ENCODE results near the gene NFE2L3.
"Not testable (repeated sequence)": the region's sequence is repeated elsewhere in the genome, so short reads cannot be mapped to it uniquely, and the experiment has no call there.

Gene NFE2L3

DNA sequence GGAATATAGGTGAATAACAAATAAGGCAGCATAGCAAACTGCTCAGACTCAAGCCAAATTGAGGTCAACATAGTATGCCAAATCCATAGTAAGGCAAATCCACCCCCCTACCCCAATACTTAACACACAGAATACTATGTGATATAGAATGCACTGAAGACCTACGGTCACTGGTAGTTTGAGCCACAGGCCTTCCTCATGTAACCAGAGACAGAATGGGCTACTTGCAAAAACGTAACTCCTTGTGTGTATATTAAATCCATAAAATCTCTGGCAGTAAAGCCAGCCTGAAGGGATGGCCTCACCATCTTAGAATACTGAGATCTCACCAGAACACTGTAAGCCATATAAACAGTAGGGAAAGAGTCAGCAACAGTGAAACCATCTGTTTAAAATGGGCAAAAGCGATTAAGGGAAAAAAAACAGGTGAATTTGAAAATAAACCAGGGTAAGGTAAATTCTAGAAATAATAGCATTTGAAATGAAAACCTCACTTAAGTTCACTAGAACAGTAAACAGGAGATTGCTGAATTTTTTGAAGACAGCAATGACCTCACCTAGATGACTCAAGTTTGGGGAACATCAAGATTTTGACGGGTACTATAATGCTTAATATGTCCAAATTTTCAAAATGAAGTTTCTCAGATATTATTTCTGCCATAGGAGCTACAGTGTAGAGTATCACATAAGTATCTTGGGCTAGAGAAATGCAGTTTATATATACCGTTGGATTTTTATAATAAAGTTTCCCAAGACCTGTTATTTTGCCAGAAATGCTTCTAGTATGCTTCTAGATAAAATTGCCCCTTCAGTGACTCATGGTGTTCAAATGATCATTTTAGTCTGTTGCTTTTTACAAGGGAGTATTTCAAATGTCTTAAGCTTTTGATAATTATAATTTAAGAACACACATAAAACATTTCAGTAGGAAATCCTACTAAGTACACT is 34.6 kb downstream of the NFE2L3 start:
- DNase-seq (ENCODE audit: low read depth in 2 of 2) = no peak

DNA sequence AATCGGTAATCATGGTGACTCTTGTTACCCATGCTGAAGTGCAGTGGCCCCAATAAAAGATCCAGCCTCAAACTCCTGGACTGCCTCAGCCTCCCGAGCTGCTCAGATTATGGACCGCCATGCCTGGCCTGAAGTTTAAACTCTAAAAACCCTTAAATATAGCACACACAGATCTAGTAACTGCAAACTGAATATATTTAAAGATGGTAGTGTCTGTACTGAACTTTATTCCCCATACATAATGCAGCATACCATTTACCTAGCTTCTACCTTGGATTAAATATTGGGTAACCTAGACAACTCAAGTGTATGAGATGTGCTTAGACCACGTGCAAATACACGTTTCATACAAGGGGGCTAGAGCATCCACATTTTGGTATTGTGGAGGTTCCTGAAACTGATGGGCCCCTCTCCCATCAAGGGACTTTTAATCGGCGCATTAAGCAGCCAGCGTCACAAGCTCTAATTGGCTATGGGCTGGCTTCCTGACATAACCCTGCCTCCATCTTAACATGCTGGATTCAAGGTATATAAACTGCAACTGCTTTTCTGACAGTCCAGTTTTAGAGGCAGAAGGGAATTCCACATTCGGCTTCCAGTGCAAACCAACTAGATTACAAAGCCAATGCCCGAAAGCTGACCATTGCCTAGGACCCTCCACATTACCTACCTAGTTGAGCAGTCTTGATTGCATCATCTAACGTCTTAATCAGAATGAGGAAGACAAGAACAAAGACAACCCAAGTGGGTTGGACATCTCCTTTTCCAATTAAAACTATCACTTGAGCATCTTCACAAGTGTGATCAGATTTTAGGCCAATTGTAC is 35.6 kb downstream of the NFE2L3 start:
- no peak for DNase-seq (ENCODE audit: low read depth in 2 of 2)

DNA sequence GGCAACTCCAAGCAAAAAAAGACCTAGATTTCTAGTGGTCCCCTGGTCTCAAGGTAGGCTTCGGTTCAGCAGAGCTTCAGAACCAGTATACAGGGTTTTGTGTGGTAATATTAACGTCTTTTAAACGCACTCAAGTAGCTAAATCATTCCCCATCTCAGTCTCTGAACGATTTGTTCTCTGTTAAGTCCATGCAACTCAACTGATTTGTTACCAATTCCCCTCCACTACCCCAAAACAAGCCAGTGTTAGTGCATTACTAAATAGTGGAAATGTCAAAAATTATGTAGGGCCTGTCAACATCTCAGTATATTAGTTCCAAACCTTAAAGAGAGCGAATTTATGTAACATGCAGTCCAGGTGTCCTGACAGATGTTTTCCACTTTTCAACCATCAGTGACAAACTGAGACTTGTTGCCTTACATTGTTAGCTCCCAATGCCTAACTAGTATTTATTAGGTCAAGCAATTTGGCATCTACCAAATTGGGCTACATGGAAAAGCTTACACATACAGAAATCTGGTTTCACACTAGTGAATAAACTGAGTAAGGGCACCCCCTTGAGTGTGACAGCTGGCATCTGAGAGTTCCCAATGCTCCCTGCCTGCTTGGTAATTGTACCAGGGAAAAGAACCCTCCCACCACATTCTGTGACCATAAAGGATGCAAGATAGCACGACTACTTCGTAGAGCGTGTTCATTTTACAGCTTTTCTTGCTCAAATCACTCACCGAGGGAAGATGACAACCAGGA is 36.4 kb downstream of the NFE2L3 start:
- DNase-seq (ENCODE audit: low read depth in 2 of 2) = no peak

DNA sequence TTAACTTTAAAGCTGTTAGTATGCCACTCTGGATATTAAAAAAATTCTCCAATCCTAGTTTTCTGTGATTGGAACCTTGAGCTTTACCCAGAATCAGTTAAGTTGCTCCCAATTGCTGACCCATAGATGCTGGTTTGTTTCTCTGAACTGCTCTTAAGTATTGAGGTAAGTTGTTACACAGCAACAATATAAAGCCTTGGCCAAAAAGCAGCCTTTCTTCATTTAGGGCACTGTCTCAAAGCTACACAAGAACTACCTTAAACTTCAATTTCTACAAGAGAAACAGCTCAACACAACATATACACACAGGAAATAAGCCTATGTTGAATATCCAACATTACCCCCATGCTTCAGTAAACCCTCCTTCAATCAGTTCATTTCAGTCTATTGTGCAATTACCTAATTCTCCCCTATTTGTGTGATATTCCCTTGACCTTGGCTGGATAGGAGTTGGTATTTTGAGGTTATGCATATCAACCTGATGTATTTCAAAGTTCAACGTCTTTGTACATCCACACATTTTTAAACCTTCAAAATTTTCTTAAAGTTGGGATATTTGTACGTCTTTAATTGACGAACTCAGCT is 37.1 kb downstream of the NFE2L3 start:
- no peak for DNase-seq (ENCODE audit: low read depth in 2 of 2)

DNA sequence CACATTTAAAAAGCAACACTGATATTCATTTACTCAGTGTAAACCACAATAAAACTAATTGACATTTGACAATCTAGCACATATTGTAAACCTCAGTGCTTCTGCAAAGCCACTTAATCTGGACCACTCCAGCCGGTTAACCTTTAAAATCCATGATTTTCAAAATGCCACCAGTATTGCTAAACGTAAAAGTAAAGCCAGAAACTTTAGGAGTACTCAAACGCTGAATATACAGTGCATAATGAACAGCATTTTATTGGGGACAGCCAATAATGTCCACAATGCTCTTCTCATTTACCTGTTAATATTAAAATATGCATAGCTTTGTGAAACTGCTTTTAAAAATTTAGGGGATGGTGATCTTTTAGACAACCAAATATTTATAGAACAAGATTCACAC is 37.7 kb downstream of the NFE2L3 start:
- DNase-seq (ENCODE audit: low read depth in 2 of 2) = no peak

DNA sequence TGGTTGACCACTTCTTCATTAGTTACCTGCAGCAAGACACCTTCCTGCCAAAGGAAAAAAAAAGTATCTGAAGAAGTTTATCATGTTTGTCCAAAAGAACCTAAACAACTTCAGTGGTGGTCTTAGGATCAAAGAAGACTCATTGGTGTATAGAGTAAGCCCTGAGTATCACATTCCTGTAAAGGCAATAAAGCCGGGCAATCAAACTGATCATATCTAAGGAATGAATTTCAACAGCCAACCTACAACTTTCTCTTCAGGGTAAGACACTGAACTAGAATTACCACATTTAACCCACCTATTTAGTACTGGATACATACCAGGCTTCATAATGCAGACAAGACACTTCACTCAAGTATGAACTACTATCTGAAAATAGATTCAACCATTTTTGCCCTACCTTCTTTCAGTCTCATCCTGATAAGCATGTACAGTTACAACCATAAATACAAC is 38.4 kb downstream of the NFE2L3 start:
- no peak for DNase-seq (ENCODE audit: low read depth in 2 of 2)

DNA sequence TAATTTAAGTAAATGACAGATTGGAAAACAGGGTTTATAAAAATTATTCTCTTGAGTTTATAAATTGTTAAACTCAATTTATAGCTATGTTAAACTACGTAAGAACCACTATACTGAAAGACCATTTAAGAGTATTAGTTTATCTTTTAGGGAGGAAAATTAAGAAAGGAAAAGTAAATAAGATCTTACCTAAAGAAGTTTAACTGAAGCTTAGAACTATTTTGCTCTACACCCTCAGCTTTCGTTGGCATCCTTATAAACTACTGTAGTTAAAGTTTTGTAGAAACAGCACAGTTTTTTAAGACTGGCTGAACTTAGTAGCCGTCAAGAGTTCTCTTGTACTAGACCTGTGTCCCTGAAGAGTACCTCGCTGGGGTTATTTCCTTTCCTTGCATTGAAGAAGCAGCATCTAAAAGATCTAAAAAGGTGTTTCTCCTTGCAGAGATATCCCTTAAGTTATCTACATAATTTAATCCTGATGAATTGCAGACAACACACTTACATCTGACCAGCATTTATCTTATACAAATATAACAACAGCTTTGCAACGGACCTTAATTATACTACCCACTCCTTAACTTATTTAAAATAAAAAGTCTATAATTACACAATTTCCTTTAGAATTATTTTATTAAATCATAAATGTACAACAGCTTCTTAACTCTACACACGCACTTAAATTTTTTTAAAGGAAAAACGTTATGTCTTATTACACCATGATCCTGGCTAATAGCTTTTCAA is 39.4 kb downstream of the NFE2L3 start:
- no peak for DNase-seq (ENCODE audit: low read depth in 2 of 2)

DNA sequence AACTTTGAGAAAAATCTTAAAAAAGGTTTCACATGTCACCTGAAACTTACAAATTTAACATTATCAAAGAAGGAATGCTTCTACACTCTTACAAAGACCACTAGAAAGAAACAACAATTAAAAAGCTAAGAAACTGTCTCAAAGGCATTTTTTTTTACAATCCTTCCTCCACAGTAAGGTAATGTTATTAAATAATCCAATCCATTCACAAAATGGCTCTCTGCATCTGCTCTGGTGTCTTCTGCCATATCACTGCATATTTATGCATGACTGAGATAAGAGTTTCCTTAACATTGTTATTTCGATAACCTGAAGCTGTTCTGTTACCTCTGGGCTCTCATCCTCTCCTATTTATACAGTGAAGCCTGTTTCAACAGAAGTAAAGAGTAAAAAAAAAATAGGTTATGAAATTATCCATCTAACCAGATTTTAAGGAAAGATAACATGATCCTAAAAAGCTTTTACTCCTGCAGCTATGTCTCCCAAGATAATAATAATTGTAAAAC is 40.0 kb downstream of the NFE2L3 start:
- no peak for DNase-seq (ENCODE audit: low read depth in 2 of 2)

DNA sequence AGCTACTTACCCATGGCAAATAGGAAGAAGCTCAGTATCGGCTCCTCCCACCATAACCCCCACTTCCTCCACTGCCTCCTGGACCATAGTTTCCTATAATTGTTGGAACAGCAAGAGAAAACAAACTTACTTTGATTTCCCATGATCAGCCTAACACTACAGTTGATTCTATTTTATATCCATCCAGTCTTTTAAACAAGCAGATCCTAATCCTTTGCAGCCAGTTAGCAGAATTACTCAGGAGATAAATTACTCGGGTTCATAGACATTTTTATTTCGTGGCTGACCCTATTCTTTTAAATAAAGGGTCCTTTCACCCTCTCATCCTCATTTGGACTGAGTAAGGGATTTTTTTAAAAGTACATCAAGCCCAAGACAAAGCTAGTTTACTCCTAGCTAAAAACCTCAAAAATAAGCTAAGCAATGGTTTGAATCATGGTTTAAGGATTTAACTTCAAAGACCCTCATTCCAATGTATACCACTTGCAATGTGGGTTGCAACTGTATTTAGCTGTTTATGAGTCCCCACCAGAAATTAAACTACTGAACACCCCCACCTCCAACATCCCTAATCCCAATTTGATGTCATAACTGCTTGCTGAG is 40.6 kb downstream of the NFE2L3 start:
- DNase-seq (ENCODE audit: low read depth in 2 of 2) = no peak

DNA sequence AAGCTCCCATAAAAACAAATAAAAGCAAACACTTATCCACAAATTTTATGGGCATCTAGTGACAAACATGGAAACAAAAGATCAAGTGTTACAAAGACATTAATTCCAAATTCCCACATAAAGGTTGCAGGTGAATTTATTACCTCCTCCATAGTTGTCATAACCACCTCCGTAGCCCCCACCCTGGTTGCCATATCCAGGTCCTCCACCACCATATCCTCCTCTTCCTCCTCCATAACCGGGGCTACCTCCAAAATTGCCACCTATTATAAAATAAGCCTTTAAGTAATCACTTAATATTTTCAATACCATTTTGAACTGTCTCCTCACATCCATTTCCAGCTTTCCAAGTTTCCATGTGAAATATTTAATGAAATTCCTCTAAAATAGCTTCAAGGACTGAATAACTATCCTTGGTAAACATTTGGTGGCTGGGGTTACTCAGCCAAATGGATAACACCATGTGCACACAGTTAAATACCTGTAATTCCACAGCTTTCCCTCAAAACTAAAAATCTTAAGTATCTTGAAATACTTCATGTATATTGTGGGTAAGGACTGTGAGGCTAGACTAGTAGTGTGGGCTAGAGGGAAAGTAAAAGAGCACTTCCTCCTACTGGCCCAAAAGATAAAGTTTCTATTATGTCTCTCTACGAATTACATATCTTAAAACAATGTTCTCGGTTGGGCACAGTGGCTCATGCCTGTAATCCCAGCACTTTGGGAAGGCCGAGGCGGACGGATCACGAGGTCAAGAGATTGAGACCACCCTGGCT is 41.6 kb downstream of the NFE2L3 start:
- no peak for DNase-seq (ENCODE audit: low read depth in 2 of 2)

DNA sequence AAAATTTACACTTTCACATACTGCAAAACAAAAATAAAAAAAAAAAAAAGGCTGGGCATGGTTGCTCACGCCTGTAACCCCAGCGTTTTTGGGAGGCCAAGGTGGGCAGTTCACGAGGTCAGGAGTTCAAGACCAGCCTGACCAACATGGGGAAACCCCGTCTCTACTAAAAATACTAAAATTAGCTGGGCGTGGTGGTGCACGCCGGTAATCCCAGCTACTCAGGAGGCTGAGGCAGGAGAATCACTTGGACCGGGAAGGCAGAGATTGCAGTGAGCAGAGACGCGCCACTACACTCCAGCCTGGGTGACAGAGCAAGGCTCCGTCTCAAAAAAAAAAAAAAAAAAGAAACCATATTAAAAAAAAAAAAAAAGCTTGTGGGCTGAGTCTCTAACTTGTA is 42.8 kb downstream of the NFE2L3 start:
- not testable (repeated sequence) for DNase-seq (ENCODE audit: low read depth in 2 of 2)

DNA sequence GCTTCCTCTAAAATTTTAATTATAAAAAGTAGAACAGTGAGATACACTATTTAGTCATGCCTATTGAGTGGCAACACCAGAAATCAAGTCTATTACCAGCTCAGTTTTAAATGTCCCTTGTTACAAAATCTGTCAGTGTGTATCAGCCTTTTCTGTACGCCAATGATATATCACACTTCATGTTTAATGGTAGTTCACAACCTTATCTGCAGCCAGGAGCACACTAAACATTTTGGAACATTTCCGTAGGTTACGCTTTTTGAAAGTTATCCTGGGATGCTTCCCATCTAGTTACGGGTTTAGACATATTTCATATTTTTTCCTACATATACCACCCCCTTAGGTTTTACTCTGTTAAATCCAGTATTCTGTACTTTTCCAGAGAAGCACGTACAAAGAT is 43.2 kb downstream of the NFE2L3 start:
- no peak for DNase-seq (ENCODE audit: low read depth in 2 of 2)

DNA sequence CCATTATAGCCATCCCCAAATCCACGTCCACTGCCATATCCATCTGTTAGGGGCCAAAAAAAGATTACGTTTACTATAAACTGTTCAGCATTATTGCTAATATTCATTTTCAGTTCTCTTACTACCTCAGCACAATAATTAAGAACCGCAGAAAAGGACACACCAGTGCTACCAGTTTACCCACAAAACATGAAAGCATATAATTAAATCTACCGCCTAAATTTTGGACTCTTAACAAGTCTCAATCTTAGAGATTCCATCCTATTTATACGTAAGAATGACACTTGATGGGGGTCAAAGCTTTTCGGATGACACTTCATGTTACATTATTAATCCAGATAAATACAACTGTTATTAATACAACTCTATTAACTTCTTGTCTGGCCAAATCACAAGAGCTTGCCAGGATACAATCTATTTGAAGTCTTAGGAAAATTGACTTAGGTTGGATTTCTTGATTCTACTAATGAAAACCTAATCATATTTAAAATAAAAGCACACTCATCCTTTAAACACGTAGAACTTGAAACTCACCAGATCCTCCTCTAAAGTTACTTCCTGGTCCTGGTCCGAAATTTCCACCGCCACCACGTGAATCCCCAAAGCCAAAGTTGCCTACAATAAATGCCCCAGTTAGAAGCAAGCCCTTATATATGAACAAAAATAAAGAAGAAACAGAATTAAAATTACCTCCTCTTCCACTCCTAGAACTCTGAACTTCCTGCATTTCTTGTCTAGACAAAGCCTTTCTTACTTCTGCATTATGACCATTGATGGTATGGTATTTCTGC is 44.1 kb downstream of the NFE2L3 start:
- no peak for DNase-seq (ENCODE audit: low read depth in 2 of 2)

DNA sequence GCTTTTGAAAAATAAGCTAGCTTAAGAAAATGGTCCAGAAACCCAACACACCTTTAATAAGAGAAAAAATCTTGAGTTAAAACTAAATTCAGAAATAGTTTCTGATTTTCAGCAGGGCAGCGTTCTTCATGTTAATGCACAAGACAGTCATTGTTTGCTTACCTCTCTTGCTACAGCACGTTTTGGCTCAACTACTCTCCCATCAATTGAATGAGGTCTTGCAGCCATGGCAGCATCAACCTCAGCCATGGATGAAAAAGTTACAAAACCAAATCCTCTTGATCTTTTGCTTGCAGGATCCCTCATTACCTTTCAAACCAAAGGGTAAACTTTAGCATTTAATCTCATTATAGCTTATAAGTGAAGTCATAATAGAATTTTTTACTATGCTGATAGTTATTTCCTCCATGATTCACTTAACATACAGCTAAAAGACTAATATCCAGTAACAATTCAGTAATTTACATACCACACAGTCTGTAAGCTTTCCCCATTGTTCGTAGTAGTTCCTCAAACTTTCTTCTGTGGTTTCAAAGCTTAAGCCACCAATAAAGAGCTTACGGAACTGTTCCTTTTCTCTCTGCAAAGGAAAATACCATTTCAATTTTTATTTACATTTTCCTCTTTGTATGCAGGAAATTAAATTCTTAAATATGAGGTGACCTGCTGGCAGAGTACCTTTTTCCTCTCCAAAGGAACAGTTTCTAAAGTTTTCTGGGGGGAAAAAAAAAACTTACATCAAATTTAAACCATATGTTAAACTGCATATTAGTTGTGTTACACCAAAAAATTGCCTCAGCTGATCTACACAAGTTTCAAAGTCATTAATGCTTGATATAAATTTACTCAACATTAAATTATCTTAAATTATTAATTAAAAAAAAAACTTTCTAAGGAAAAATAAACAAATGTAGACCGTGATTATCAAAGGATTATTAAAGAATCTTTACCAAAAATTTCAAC is 45.4 kb downstream of the NFE2L3 start:
- DNase-seq (ENCODE audit: low read depth in 2 of 2) = no peak

DNA sequence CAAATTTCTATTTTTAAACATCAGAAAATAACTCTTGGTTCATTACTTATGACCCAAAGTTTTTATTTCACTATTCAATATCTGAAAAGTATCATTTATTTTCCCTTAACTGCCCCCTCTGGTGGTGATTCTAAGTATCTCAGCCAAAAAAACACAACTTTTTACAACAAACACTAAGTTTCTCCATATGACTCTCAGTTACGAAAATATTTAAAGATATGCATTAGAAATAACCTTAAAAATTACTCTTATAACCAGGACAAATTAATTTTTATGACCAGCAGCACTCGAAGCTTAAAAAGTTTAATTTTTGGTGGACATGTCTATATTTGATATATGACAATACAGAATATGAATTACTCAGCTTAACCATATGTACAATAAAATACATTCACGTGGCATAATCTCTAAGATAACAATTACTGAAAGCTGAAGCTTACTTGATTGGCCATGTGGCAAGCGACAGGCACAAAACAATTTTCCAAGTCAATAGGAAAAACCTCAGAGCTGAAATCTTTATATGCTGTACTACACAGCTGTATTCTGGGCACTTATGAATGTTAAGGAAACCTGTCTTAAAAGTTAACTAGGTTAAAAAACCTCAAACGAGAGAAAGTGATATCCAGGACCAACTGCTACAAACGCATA is 46.3 kb downstream of the NFE2L3 start:
- no peak for DNase-seq (ENCODE audit: low read depth in 2 of 2)

DNA sequence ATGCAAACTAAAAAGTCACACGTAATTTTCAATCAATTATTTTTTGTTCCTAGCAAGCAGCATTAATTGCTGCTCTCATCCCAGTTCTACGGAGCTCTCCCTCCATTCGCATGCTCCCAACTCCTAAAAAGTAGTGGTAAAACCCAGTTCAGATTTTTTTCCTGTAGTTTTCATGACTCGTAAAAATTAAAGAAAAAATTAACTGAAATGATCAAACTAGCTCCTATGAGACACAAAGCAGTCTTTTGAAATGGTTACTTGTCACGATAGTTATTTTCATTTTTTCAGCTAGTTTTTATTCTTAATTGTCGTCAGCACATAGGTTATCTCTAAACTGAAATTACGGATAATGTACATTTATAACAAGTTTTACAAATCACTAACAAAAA is 46.8 kb downstream of the NFE2L3 start:
- DNase-seq (ENCODE audit: low read depth in 2 of 2) = no peak

Data from stimulated activated CD8-positive, alpha-beta memory T cell treated with anti-CD3 and anti-CD28 coated beads, Interleukin-2, amount 100 ng/mL, for 1 hour (primary cell).